ENCODE measurements around the gene CACNB4.

CACNB4 gene

DNA sequence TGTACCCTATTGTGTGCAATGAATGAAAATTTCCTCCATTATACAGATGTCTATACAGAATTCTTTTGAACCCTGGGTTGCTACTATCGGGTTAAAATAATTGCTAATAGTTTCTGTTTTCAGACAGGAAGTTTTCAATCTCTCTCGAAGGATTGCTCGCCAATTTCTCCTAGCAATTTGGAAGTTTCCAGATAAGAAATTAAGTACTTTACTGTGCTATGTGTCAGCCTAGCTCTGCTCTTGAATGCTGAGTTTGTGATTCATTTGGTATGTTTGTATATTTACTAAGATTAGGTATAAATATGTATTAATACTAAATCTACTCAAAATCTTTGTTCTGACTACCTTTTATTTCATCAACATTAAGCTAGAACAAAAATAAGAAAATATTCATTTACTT is 196.0 kb downstream of the CACNB4 start:
- Histone ChIP-seq H3K4me1 (ENCODE audit: insufficient read depth, low read length, poor library complexity, severe bottlenecking) (peaks cover 8% of the 10 kb centered on the region), H3K9ac (ENCODE audit: low read depth, low read length, poor library complexity, severe bottlenecking) (no peak overlapping the region), H2AFZ (ENCODE audit: low read length) (no peak overlapping the region), H3K4me3 (ENCODE audit: low read length, poor library complexity, severe bottlenecking) (no peak overlapping the region), H3K36me3 (ENCODE audit: insufficient read depth, low read length) (no peaks in the 10 kb centered on the region), H3F3A (ENCODE audit: low read depth) (no peaks in the 10 kb centered on the region), H3K9me3 (ENCODE audit: insufficient read depth, low read depth, low read length) (no peaks in the 10 kb centered on the region), H3K4me2 (ENCODE audit: low read depth, low read length, poor library complexity, severe bottlenecking) (no peak overlapping the region), H3K9me2 (replicated peaks; ENCODE audit: low read depth, low read length) (no peaks in the 10 kb centered on the region), H3K27me3 (ENCODE audit: insufficient read depth, low read length, poor library complexity, severe bottlenecking) (no peaks in the 10 kb centered on the region), H3K79me2 (ENCODE audit: insufficient read depth, low read length) (no peaks in the 10 kb centered on the region), H4K20me1 (ENCODE audit: insufficient read depth, low read length, poor library complexity, severe bottlenecking) (no peaks in the 10 kb centered on the region)
- no peak for TF ChIP-seq EZH2phosphoT487 (IDR thresholded peaks at IDR 0.05; ENCODE audit: borderline replicate concordance)
- TF ChIP-seq, protein P1, sequence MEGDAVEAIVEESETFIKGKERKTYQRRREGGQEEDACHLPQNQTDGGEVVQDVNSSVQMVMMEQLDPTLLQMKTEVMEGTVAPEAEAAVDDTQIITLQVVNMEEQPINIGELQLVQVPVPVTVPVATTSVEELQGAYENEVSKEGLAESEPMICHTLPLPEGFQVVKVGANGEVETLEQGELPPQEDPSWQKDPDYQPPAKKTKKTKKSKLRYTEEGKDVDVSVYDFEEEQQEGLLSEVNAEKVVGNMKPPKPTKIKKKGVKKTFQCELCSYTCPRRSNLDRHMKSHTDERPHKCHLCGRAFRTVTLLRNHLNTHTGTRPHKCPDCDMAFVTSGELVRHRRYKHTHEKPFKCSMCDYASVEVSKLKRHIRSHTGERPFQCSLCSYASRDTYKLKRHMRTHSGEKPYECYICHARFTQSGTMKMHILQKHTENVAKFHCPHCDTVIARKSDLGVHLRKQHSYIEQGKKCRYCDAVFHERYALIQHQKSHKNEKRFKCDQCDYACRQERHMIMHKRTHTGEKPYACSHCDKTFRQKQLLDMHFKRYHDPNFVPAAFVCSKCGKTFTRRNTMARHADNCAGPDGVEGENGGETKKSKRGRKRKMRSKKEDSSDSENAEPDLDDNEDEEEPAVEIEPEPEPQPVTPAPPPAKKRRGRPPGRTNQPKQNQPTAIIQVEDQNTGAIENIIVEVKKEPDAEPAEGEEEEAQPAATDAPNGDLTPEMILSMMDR (conservative IDR thresholded peaks at IDR 0.05; ENCODE audit: low read length): no peak

DNA sequence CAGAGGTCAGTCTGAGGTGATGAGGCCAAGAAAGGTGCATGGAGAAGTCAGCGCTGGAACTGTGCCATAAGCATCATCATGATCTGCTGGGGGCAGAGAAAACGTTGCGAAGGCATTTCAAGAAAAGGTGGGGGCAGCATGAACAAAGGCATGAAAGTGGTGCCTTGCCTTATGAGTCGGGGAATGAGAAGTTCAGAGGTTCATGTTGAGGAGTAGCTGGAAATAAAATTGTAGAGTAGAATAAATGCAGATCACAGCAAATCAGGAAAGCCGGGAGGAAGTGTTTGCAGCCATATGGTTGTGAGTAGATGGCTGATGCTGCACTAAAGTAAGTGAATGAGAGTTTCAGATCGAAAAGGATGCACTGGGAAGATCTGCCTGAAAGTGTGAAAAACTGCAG is 198.5 kb downstream of the CACNB4 start:
- Histone ChIP-seq H3K9me2 (replicated peaks; ENCODE audit: low read depth, low read length) (no peaks in the 10 kb centered on the region), H3K36me3 (ENCODE audit: insufficient read depth, low read length) (no peaks in the 10 kb centered on the region), H3F3A (ENCODE audit: low read depth) (no peaks in the 10 kb centered on the region), H3K27me3 (ENCODE audit: insufficient read depth, low read length, poor library complexity, severe bottlenecking) (no peaks in the 10 kb centered on the region), H3K79me2 (ENCODE audit: insufficient read depth, low read length) (no peaks in the 10 kb centered on the region), H3K4me1 (ENCODE audit: insufficient read depth, low read length, poor library complexity, severe bottlenecking) (no peaks in the 10 kb centered on the region), H3K4me3 (ENCODE audit: low read length, poor library complexity, severe bottlenecking) (no peak overlapping the region), H2AFZ (ENCODE audit: low read length) (no peak overlapping the region), H4K20me1 (ENCODE audit: insufficient read depth, low read length, poor library complexity, severe bottlenecking) (no peaks in the 10 kb centered on the region), H3K9ac (ENCODE audit: low read depth, low read length, poor library complexity, severe bottlenecking) (no peak overlapping the region), H3K4me2 (ENCODE audit: low read depth, low read length, poor library complexity, severe bottlenecking) (no peak overlapping the region), H3K9me3 (ENCODE audit: insufficient read depth, low read depth, low read length) (no peaks in the 10 kb centered on the region)
- no peak for TF ChIP-seq EZH2phosphoT487 (IDR thresholded peaks at IDR 0.05; ENCODE audit: borderline replicate concordance)
- TF ChIP-seq, protein P1 (conservative IDR thresholded peaks at IDR 0.05; ENCODE audit: low read length): no peak

DNA sequence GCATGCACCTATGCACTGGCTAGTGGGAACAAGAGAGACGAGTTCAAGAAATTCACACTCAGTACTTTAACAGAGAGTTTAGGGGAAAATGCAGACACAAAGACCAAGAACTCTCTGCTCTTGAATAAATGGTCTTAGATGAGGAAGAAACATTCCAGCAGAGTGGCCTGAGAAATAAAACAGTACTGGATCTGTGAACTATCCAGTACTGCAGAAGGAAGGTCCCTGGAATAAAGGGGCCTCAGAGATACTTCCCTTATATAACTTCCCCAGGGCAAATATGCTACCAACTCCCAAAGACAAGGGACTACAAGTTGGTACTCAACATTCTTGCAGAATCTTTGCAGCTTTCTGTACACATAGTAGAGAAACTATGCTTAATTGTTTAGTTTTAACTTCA is 199.7 kb downstream of the CACNB4 start:
- Histone ChIP-seq H3K9ac (ENCODE audit: low read depth, low read length, poor library complexity, severe bottlenecking) (no peak overlapping the region), H3K4me1 (ENCODE audit: insufficient read depth, low read length, poor library complexity, severe bottlenecking) (no peaks in the 10 kb centered on the region), H3F3A (ENCODE audit: low read depth) (no peaks in the 10 kb centered on the region), H3K36me3 (ENCODE audit: insufficient read depth, low read length) (no peaks in the 10 kb centered on the region), H3K4me2 (ENCODE audit: low read depth, low read length, poor library complexity, severe bottlenecking) (no peak overlapping the region), H3K9me3 (ENCODE audit: insufficient read depth, low read depth, low read length) (no peaks in the 10 kb centered on the region; the same call in 1 of the 2 replicates), H3K27me3 (ENCODE audit: insufficient read depth, low read length, poor library complexity, severe bottlenecking) (no peaks in the 10 kb centered on the region), H3K4me3 (ENCODE audit: low read length, poor library complexity, severe bottlenecking) (no peak overlapping the region), H2AFZ (ENCODE audit: low read length) (no peak overlapping the region), H4K20me1 (ENCODE audit: insufficient read depth, low read length, poor library complexity, severe bottlenecking) (no peaks in the 10 kb centered on the region), H3K9me2 (replicated peaks; ENCODE audit: low read depth, low read length) (no peaks in the 10 kb centered on the region), H3K79me2 (ENCODE audit: insufficient read depth, low read length) (no peaks in the 10 kb centered on the region)
- TF ChIP-seq, protein P1 (conservative IDR thresholded peaks at IDR 0.05; ENCODE audit: low read length): no peak
- no peak for TF ChIP-seq EZH2phosphoT487 (IDR thresholded peaks at IDR 0.05; ENCODE audit: borderline replicate concordance)

Data from Loucy (cell line).